SK-N-SH treated with all-trans-retinoic acid at 6 μM for 48 hours (cell line): ENCODE measurements around the gene LMAN2L.

Experiments
- ARNTL ChIP-seq: fragments of 450-650 bp; formaldehyde crosslinking; IDR thresholded peaks from 2 replicates; pipeline ENCODE4 v1.5.0; 2020; ENCODE audit warnings: low read depth, mild to moderate bottlenecking, moderate library complexity, borderline replicate concordance
- CREB5 ChIP-seq: fragments of 250-450 bp; sonication (Bioruptor Pico); IDR thresholded peaks from 2 replicates; pipeline ENCODE4 v1.5.1; 2020; ENCODE audit warnings: low read depth, mild to moderate bottlenecking, moderate library complexity
- CSDC2 ChIP-seq: fragments of 250-450 bp; sonication (Bioruptor Pico); IDR thresholded peaks from 2 replicates; pipeline ENCODE4 v1.5.0; 2020; ENCODE audit warnings: mild to moderate bottlenecking, moderate library complexity
- ESRRG ChIP-seq: fragments of 250-450 bp; sonication (Bioruptor Pico); IDR thresholded peaks from 2 replicates; pipeline ENCODE4 v1.6.1; 2021; ENCODE audit warnings: mild to moderate bottlenecking
- GLIS3 ChIP-seq: fragments of 250-450 bp; sonication (Bioruptor Pico); IDR thresholded peaks from 2 replicates; pipeline ENCODE4 v1.5.0; 2020; ENCODE audit warnings: mild to moderate bottlenecking, moderate library complexity
- OSR1 ChIP-seq: fragments of 250-450 bp; sonication (Bioruptor Pico); IDR thresholded peaks from 2 replicates; pipeline ENCODE4 v1.8.0; 2022; ENCODE audit warnings: moderate library complexity, mild to moderate bottlenecking, inconsistent platforms
- PATZ1 ChIP-seq: fragments of 250-450 bp; sonication (Bioruptor Pico); IDR thresholded peaks from 2 replicates; pipeline ENCODE4 v1.8.0; 2020; ENCODE audit warnings: mild to moderate bottlenecking, moderate library complexity, borderline replicate concordance
- TCF4 ChIP-seq: fragments of 250-450 bp; sonication (Bioruptor Pico); IDR thresholded peaks from 2 replicates; pipeline ENCODE4 v1.8.0; 2021; ENCODE audit warnings: mild to moderate bottlenecking, moderate library complexity, borderline replicate concordance
- ZC3H10 ChIP-seq: fragments of 250-450 bp; sonication (Bioruptor Pico); IDR thresholded peaks from 2 replicates; pipeline ENCODE4 v1.5.1; 2021; ENCODE audit warnings: mild to moderate bottlenecking, moderate library complexity
- ZFP3 ChIP-seq: fragments of 250-450 bp; sonication (Bioruptor Pico); IDR thresholded peaks from 2 replicates; pipeline ENCODE4 v1.5.0; 2020; ENCODE audit warnings: mild to moderate bottlenecking, moderate library complexity
- ZFP30 ChIP-seq: fragments of 450-650 bp; formaldehyde crosslinking; IDR thresholded peaks from 2 replicates; pipeline ENCODE4 v1.5.0; 2022; ENCODE audit warnings: mild to moderate bottlenecking, moderate library complexity
- ZNF70 ChIP-seq: fragments of 450-650 bp; formaldehyde crosslinking; IDR thresholded peaks from 2 replicates; pipeline ENCODE4 v1.5.0; 2020; ENCODE audit warnings: mild to moderate bottlenecking, moderate library complexity
- ZNF8 ChIP-seq: fragments of 450-650 bp; formaldehyde crosslinking; IDR thresholded peaks from 2 replicates; pipeline ENCODE4 v1.5.0; 2020; ENCODE audit warnings: mild to moderate bottlenecking, moderate library complexity

DNA sequence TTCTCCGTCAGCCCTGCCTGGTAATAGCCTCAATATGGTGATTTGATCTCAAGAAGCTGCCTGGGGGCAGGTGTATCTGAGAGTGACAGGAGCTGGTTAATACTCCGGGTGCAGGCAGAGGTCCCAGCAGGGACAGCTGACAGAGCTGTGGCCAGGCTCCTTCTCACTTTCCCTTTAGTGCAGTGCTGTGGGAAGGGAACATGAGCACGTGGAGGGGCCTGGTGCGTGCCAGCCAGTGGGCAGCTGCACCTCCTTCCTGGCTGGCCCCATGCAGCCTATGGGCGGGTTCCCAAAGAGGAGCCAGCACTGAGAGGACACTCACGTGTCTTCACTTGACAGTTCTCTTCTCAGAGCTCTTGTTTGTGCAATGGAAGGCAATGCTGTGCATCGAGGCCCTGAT, 29.9 kb upstream of the LMAN2L start:
- no peak for TF ChIP-seq ESRRG (CRISPR knock-in tag)
- no peak for TF ChIP-seq ARNTL (CRISPR knock-in tag)
- no peak for TF ChIP-seq ZFP30
- no peak for TF ChIP-seq OSR1 (CRISPR knock-in tag)
- no peak for TF ChIP-seq ZC3H10
- TF ChIP-seq ZNF8 (CRISPR knock-in tag), result no peak
- TF ChIP-seq GLIS3 (CRISPR knock-in tag), result no peak
- no peak for TF ChIP-seq ZFP3 (CRISPR knock-in tag)
- no peak for TF ChIP-seq PATZ1 (CRISPR knock-in tag)
- TF ChIP-seq TCF4 (CRISPR knock-in tag), result no peak
- TF ChIP-seq ZNF70, result no peak
- TF ChIP-seq CREB5 (CRISPR knock-in tag), result no peak
- TF ChIP-seq CSDC2 (CRISPR knock-in tag), result no peak
